DND-41 (cell line): ENCODE results near the gene NUBP2.

Experiments used
- EZH2 ChIP-seq: IDR thresholded peaks from 3 replicates; pipeline ENCODE4 v1.6.1; 2012; ENCODE audit warnings: borderline replicate concordance, low read depth, mild to moderate bottlenecking, moderate library complexity, low read length, inconsistent platforms; ENCODE audit not compliant: severe bottlenecking
- TF ChIP-seq, protein P1 (sequence below): IDR thresholded peaks from 2 replicates; pipeline ENCODE4 v1.5.1; 2012; ENCODE audit warnings: borderline replicate concordance, low read length, moderate library complexity, mild to moderate bottlenecking; ENCODE audit not compliant: poor library complexity, severe bottlenecking; ENCODE audit errors: extremely low read depth

DNA sequence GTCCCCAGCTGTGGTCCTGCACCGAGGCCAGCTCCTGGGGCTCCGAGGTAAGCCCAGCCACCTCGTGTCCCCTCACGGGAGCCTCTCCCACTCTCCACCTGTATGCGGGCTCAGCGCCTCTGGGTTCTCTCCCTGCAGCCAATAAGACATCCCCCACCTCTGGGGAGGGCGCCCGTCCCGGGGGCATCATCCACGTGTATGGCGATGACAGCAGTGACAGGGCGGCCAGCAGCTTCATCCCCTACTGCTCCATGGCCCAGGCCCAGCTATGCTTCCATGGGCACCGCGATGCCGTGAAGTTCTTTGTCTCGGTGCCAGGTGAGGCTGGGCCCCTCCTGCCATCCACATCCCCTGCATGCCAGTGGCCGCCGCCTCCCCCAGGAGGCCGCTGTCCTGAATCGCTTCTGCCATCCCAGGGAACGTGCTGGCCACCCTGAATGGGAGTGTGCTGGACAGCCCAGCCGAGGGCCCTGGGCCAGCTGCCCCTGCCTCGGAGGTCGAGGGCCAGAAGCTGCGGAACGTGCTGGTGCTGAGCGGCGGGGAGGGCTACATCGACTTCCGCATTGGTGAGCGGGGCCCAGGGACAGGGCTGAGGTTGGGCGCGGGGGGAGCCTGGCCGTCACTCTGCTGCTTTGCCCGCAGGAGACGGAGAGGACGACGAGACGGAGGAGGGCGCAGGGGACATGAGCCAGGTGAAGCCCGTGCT, 14.5 kb upstream of the NUBP2 start:
- TF ChIP-seq, protein P1, sequence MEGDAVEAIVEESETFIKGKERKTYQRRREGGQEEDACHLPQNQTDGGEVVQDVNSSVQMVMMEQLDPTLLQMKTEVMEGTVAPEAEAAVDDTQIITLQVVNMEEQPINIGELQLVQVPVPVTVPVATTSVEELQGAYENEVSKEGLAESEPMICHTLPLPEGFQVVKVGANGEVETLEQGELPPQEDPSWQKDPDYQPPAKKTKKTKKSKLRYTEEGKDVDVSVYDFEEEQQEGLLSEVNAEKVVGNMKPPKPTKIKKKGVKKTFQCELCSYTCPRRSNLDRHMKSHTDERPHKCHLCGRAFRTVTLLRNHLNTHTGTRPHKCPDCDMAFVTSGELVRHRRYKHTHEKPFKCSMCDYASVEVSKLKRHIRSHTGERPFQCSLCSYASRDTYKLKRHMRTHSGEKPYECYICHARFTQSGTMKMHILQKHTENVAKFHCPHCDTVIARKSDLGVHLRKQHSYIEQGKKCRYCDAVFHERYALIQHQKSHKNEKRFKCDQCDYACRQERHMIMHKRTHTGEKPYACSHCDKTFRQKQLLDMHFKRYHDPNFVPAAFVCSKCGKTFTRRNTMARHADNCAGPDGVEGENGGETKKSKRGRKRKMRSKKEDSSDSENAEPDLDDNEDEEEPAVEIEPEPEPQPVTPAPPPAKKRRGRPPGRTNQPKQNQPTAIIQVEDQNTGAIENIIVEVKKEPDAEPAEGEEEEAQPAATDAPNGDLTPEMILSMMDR, result no peak
- TF ChIP-seq EZH2, result no peak
